Smooth muscle cell (in vitro differentiated cells): ENCODE data around the gene TFPI2. TPM values are rescaled to one million over a fixed set of nuclear protein-coding genes. Genes with fewer than 3 reads are reported as not detected.
A peak's percentile ranks its signal among the peaks of the same experiment; 100 is the strongest.

Experiments used
- DNase-seq: peaks from one replicate; lab custom pipeline; 2025; ENCODE audit not compliant: unreplicated experiment; lab: John Stamatoyannopoulos, UW
- H2AFZ ChIP-seq: fragments of 200-600 bp; sonication (generic); 2 replicates; pipeline ENCODE4 v1.6.0; 2016; ENCODE audit warnings: antibody characterized with exemption, low read depth, mild to moderate bottlenecking
- H3F3A ChIP-seq: fragments of 200-600 bp; sonication (generic); 2 replicates; pipeline ENCODE4 v1.6.0; 2017; ENCODE audit warnings: antibody characterized with exemption, low read depth
- H3K27ac ChIP-seq: fragments of 200-600 bp; sonication (generic); 2 replicates; pipeline ENCODE4 v1.5.1; 2016; ENCODE audit warnings: low read depth, mild to moderate bottlenecking
- H3K27me3 ChIP-seq: fragments of 200-600 bp; sonication (generic); 2 replicates; pipeline ENCODE4 v1.6.1; 2016; ENCODE audit warnings: low read depth, mild to moderate bottlenecking
- H3K36me3 ChIP-seq: fragments of 200-600 bp; sonication (generic); 2 replicates; pipeline ENCODE4 v1.5.1; 2016; ENCODE audit warnings: low read depth
- H3K4me1 ChIP-seq: fragments of 200-600 bp; sonication (generic); 2 replicates; pipeline ENCODE4 v1.5.1; 2016; ENCODE audit warnings: low read depth
- H3K4me2 ChIP-seq: fragments of 200-600 bp; sonication (generic); 2 replicates; pipeline ENCODE4 v1.6.0; 2016; ENCODE audit warnings: mild to moderate bottlenecking
- H3K4me3 ChIP-seq: fragments of 200-600 bp; sonication (generic); 2 replicates; pipeline ENCODE4 v1.5.1; 2016; ENCODE audit warnings: mild to moderate bottlenecking
- H3K79me2 ChIP-seq: fragments of 200-600 bp; sonication (generic); 2 replicates; pipeline ENCODE4 v1.6.0; 2016; ENCODE audit warnings: low read depth, mild to moderate bottlenecking
- H3K9ac ChIP-seq: fragments of 200-600 bp; sonication (generic); 2 replicates; pipeline ENCODE4 v1.6.0; 2016; ENCODE audit warnings: low read depth
- H3K9me3 ChIP-seq: fragments of 200-600 bp; sonication (generic); replicated peaks from 2 replicates; pipeline ENCODE4 v1.5.1; 2016; ENCODE audit warnings: low read depth
- H4K20me1 ChIP-seq: fragments of 200-600 bp; sonication (generic); 2 replicates; pipeline ENCODE4 v1.6.0; 2016; ENCODE audit warnings: low read depth
- WGBS: methylation state at CpG from one replicate; pipeline ENCODE4 v1.1.7; 2016; ENCODE audit warnings: low lambda C conversion rate; 5-methylcytosine and 5-hydroxymethylcytosine counted together
- polyA plus RNA-seq: library from polyadenylated mRNA; unstranded; fragments of >200 nt; fragmentation: Nextera tagmentation; extraction: Ambion mirVana; gene quantifications from 2 replicates; pipeline ENCODE4 v1.2.1, GENCODE V29; 2016
- total RNA-seq: library from RNA; depleted of rRNA; stranded (reverse); fragments of >200 nt; gene quantifications from 2 replicates; pipeline ENCODE4 v1.2.3, GENCODE V29; 2014
- TF ChIP-seq, protein P1 (sequence below): fragments of 200-600 bp; sonication (generic); IDR thresholded peaks from 2 replicates; pipeline ENCODE4 v1.5.1; 2017; ENCODE audit warnings: borderline replicate concordance, mild to moderate bottlenecking, antibody characterized with exemption; ENCODE audit not compliant: insufficient read depth, poor library complexity, severe bottlenecking

The TFPI2 gene
- total and polyA plus RNA-seq, 2 experiments from 2014 or later = 104 to 139 TPM

GRCh38 chr7:93894426-93894825 is 3.9 kb upstream of the TFPI2 start:
- Histone ChIP-seq H3K27me3 (no peaks in the 10 kb centered on the region), H3K4me1 (no peaks in the 10 kb centered on the region), H3K36me3 (no peaks in the 10 kb centered on the region), H3K27ac (no peak overlapping the region), H3F3A (peaks cover 5% of the 10 kb centered on the region), H2AFZ (no peak overlapping the region), H3K79me2 (no peaks in the 10 kb centered on the region), H3K9ac (no peak overlapping the region), H3K4me2 (no peak overlapping the region), H3K9me3 (no peaks in the 10 kb centered on the region), H4K20me1 (no peaks in the 10 kb centered on the region), H3K4me3 (no peak overlapping the region)
- WGBS = 18% methylated on average over 1 of the region's 1 CpG
- TF ChIP-seq, protein P1, sequence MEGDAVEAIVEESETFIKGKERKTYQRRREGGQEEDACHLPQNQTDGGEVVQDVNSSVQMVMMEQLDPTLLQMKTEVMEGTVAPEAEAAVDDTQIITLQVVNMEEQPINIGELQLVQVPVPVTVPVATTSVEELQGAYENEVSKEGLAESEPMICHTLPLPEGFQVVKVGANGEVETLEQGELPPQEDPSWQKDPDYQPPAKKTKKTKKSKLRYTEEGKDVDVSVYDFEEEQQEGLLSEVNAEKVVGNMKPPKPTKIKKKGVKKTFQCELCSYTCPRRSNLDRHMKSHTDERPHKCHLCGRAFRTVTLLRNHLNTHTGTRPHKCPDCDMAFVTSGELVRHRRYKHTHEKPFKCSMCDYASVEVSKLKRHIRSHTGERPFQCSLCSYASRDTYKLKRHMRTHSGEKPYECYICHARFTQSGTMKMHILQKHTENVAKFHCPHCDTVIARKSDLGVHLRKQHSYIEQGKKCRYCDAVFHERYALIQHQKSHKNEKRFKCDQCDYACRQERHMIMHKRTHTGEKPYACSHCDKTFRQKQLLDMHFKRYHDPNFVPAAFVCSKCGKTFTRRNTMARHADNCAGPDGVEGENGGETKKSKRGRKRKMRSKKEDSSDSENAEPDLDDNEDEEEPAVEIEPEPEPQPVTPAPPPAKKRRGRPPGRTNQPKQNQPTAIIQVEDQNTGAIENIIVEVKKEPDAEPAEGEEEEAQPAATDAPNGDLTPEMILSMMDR = no peak
- no peak for DNase-seq

DNA sequence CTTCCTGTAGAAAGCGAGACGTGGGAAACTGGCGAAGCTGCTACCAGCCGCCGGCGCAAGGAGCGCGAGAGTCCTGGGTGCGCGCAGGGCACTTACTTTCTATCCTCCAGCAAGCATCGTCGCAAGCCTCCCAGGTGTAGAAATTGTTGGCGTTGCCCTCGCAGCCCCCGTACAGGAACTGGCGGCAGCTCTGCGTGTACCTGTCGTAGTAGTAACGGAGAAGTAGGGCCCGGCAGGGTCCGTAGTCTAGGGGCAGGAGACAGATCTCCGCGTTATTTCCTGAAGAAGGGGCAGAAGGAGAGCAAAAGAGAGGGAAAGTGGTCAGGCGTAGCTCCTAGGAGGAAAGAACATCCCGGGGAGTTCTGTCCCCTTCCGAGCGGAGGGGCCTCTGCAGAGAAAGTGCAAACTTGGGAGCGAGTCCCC is 501 bp downstream of the TFPI2 start:
- Histone ChIP-seq H3K4me3 (peak overlapping the region; percentile 71), H2AFZ (peak overlapping the region; percentile 96), H4K20me1 (no peaks in the 10 kb centered on the region), H3K9ac (peak overlapping the region; percentile 49), H3F3A (peaks cover 5% of the 10 kb centered on the region), H3K27ac (no peak overlapping the region), H3K9me3 (no peaks in the 10 kb centered on the region), H3K79me2 (no peaks in the 10 kb centered on the region), H3K36me3 (no peaks in the 10 kb centered on the region), H3K27me3 (no peaks in the 10 kb centered on the region), H3K4me2 (peak overlapping the region; percentile 98), H3K4me1 (no peaks in the 10 kb centered on the region)
- 1% methylated on average over 28 of the region's 28 CpGs for WGBS
- TF ChIP-seq, protein P1 = no peak
- peak; percentile 28 for DNase-seq

DNA sequence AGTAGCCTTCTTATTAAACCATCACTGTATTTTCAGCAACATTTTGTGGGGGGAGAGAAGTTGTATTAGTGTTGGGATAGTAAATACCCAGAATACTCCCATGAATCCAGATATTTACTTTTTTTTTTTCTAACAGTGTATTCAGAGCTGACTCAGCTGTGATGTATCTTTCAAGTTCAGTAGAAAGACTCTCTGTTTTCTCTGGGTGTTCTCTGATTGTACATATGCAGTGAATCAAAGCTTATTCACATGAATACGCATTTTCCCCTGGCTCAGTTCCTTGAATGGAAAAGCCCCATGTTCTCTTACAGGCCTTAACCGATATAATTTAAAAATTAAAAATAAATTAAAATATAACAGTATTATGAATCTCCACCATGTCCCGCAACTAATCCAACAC is 1.3 kb downstream of the TFPI2 start:
- Histone ChIP-seq H3K79me2 (no peaks in the 10 kb centered on the region), H3K36me3 (no peaks in the 10 kb centered on the region), H3K4me2 (peak overlapping the region; percentile 98), H3F3A (no peaks in the 10 kb centered on the region), H3K27me3 (no peaks in the 10 kb centered on the region), H3K9ac (no peak overlapping the region), H3K4me3 (peak overlapping the region; percentile 71), H3K27ac (no peak overlapping the region), H3K9me3 (no peaks in the 10 kb centered on the region), H4K20me1 (no peaks in the 10 kb centered on the region), H3K4me1 (no peaks in the 10 kb centered on the region), H2AFZ (no peak overlapping the region)
- WGBS = 83% methylated on average over 3 of the region's 3 CpGs
- no peak for DNase-seq
- TF ChIP-seq, protein P1 = no peak

DNA sequence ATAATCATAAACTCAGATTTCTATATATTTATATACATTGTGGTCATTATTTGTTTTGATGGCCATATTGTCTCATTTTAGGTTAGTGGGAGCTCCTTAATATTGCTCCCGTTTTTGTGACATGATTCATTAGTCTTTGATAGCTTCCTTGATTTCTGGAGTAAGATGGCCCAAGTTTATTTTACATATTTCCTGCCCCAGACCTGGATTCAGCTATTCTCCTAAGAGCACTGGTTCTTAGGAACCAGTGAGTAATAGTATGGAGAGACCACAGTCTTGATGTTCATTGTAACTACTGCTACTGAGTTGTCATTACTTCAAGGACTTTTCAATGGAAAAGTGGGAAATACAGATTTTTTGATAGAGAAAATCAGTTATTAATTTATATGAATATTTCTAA is 6.0 kb downstream of the TFPI2 start:
- no peaks in the 10 kb centered on the region for H3K27me3 ChIP-seq
- H3F3A ChIP-seq = no peaks in the 10 kb centered on the region
- DNase-seq = no peak
- WGBS = 81% methylated on average over 1 of the region's 1 CpG
- TF ChIP-seq, protein P1 = no peak
- H3K36me3 ChIP-seq = no peaks in the 10 kb centered on the region
- no peak overlapping the region for H2AFZ ChIP-seq
- H3K4me2 ChIP-seq = no peak overlapping the region
- H3K9ac ChIP-seq = no peak overlapping the region
- H3K79me2 ChIP-seq = no peaks in the 10 kb centered on the region
- H3K9me3 ChIP-seq = no peaks in the 10 kb centered on the region
- H3K4me1 ChIP-seq = no peaks in the 10 kb centered on the region
- no peak overlapping the region for H3K4me3 ChIP-seq
- H3K27ac ChIP-seq = no peak overlapping the region
- no peaks in the 10 kb centered on the region for H4K20me1 ChIP-seq
